K562 (cell line): ENCODE results near the gene VAMP4. TPM values are rescaled to one million over a fixed set of nuclear protein-coding genes. Genes with fewer than 3 reads are reported as not detected.
A peak's percentile ranks its signal among the peaks of the same experiment; 100 is the strongest.

Source experiments
- ATF7 ChIP-seq: fragments of 450-650 bp; IDR thresholded peaks from 2 replicates; pipeline ENCODE4 v1.7.1; 2014; ENCODE audit warnings: mild to moderate bottlenecking, moderate library complexity
- BMI1 ChIP-seq: fragments of 150-350 bp; IDR thresholded peaks from 2 replicates; pipeline ENCODE4 v1.6.1; 2014; ENCODE audit warnings: low read length
- CCAR2 ChIP-seq: fragments of 200-400 bp; formaldehyde crosslinking; IDR thresholded peaks from 2 replicates; pipeline ENCODE4 v1.6.1; 2017; ENCODE audit warnings: mild to moderate bottlenecking, low read depth, low read length
- CEBPG ChIP-seq, 3 experiments: fragments of 200-800 bp in 1 of 3; sonication (Bioruptor generic) in 1 of 3; sonication (generic) in 1 of 3; formaldehyde crosslinking in 1 of 3; IDR thresholded peaks in 2 of 3; conservative IDR thresholded peaks in 1 of 3; 2 replicates each; pipeline versions ENCODE4 v1.6.1 to v1.8.0; 2016 to 2022; ENCODE audit warnings: missing compliant biosample characterization in 2 of 3, missing genetic modification characterization in 2 of 3, mild to moderate bottlenecking in 1 of 3, missing genetic modification reagents in 1 of 3
- ELF4 ChIP-seq: fragments of 450-650 bp; formaldehyde crosslinking; IDR thresholded peaks from 2 replicates; pipeline ENCODE4 v1.4.0; 2022; ENCODE audit warnings: missing genetic modification characterization
- ESRRB ChIP-seq: fragments of 250-450 bp; sonication (Bioruptor Pico); IDR thresholded peaks from 2 replicates; pipeline ENCODE4 v1.5.0; 2020; ENCODE audit warnings: mild to moderate bottlenecking, moderate library complexity, borderline replicate concordance
- HDAC3 ChIP-seq: fragments of 450-650 bp; IDR thresholded peaks from 2 replicates; pipeline ENCODE4 v1.6.1; 2018; ENCODE audit warnings: borderline replicate concordance, mild to moderate bottlenecking, moderate library complexity; ENCODE audit not compliant: partially characterized antibody
- ILF3 ChIP-seq: fragments of 450-650 bp; IDR thresholded peaks from 2 replicates; pipeline ENCODE4 v1.6.1; 2018; ENCODE audit warnings: antibody characterized with exemption, mild to moderate bottlenecking, moderate library complexity, borderline replicate concordance
- MAFG ChIP-seq: fragments of 450-650 bp; conservative IDR thresholded peaks from 2 replicates; pipeline ENCODE4 v1.6.1; 2016; ENCODE audit warnings: missing genetic modification characterization, missing compliant biosample characterization
- MAFK ChIP-seq: IDR thresholded peaks from 2 replicates; pipeline ENCODE4 v1.6.1; 2011; ENCODE audit warnings: low read length, improper control_type of control experiment
- MTA2 ChIP-seq: fragments of 450-650 bp; IDR thresholded peaks from 2 replicates; pipeline ENCODE4 v1.6.1; 2016; ENCODE audit warnings: low read depth
- NFE2 ChIP-seq: IDR thresholded peaks from 2 replicates; pipeline ENCODE4 v1.6.1; 2014; ENCODE audit warnings: antibody characterized with exemption, low read depth
- NR2C2 ChIP-seq, 2 experiments: fragments of 200-800 bp in 1 of 2; sonication (Bioruptor generic) in 1 of 2; sonication (generic) in 1 of 2; formaldehyde crosslinking in 1 of 2; IDR thresholded peaks; 2 replicates each; pipeline versions ENCODE4 v1.6.1 to v1.8.0; 2016 to 2022; ENCODE audit warnings: mild to moderate bottlenecking in 1 of 2, missing compliant biosample characterization in 1 of 2, missing genetic modification characterization in 1 of 2, missing genetic modification reagents in 1 of 2
- RB1 ChIP-seq: fragments of 450-650 bp; IDR thresholded peaks from 2 replicates; pipeline ENCODE4 v1.6.1; 2017; ENCODE audit warnings: low read depth, mild to moderate bottlenecking
- RFX1 ChIP-seq: fragments of 450-650 bp; IDR thresholded peaks from 2 replicates; pipeline ENCODE4 v1.6.1; 2016; ENCODE audit warnings: mild to moderate bottlenecking, moderate library complexity
- SETDB1 ChIP-seq: IDR thresholded peaks from one replicate; pipeline ENCODE4 v1.6.1; 2012; ENCODE audit warnings: low read length, control low read depth, inconsistent platforms
- SMAD4 ChIP-seq: fragments of 250-450 bp; sonication (Bioruptor Pico); conservative IDR thresholded peaks from 2 replicates; pipeline ENCODE4 v1.8.0; 2021; ENCODE audit warnings: inconsistent platforms, mild to moderate bottlenecking, moderate library complexity
- TAL1 ChIP-seq: fragments of 450-650 bp; IDR thresholded peaks from 2 replicates; pipeline ENCODE4 v1.6.1; 2016; ENCODE audit warnings: mild to moderate bottlenecking
- ZNF212 ChIP-seq: fragments of 450-650 bp; formaldehyde crosslinking; IDR thresholded peaks from 2 replicates; pipeline ENCODE4 v1.4.0; 2020; ENCODE audit warnings: mild to moderate bottlenecking
- ZNF316 ChIP-seq: fragments of 450-650 bp; IDR thresholded peaks from 2 replicates; pipeline ENCODE4 v1.6.1; 2016
- ZNF785 ChIP-seq: fragments of 250-450 bp; sonication (Bioruptor Pico); IDR thresholded peaks from 2 replicates; pipeline ENCODE4 v1.4.0; 2020; ENCODE audit warnings: mild to moderate bottlenecking
- polyA plus RNA-seq, 8 experiments: library from polyadenylated mRNA; depleted of rRNA in 4 of 8; stranded (reverse) in 5 of 8; unstranded in 3 of 8; fragments of >200 nt; fragmentation: Nextera tagmentation in 2 of 8; fragmentation: Illumina TruSeq in 1 of 8; extraction: Ambion mirVana in 2 of 8; extraction: Trizol in 1 of 8; gene quantifications; 2 replicates each; pipeline versions ENCODE4 v1.2.1 to v1.2.3, GENCODE V29; 2011 to 2014; ENCODE audit warnings: inconsistent platforms in 1 of 8, missing spikeins in 1 of 8
- total RNA-seq, 7 experiments: library from RNA; depleted of rRNA in 6 of 7; stranded (reverse); fragments of >200 nt in 6 of 7; fragmentation: Illumina TruSeq in 2 of 7; extraction: Trizol in 2 of 7; gene quantifications; 2 replicates each; pipeline versions ENCODE4 v1.2.1 to v1.2.3, GENCODE V29; 2011 to 2021; ENCODE audit warnings: low replicate concordance in 1 of 7
- TF ChIP-seq, protein P1 (sequence below): sonication (generic); formaldehyde crosslinking; IDR thresholded peaks from 2 replicates; pipeline ENCODE4 v1.8.0; 2022; ENCODE audit warnings: mild to moderate bottlenecking, missing genetic modification reagents, borderline replicate concordance
- TF ChIP-seq, protein P2 (sequence below): IDR thresholded peaks from 3 replicates; pipeline ENCODE4 v1.6.1; 2011; ENCODE audit warnings: borderline replicate concordance, mild to moderate bottlenecking; ENCODE audit not compliant: insufficient read length, insufficient read depth
- TF ChIP-seq, protein P3 (sequence below), 2 experiments: IDR thresholded peaks; 2 replicates each; pipeline ENCODE4 v1.6.1; 2011; ENCODE audit warnings: borderline replicate concordance in 1 of 2, control low read depth in 1 of 2, low read depth in 1 of 2, low read length in 1 of 2, mild to moderate bottlenecking in 1 of 2, mixed read lengths in 1 of 2, moderate library complexity in 1 of 2; ENCODE audit not compliant: insufficient read depth in 1 of 2, insufficient read length in 1 of 2, poor library complexity in 1 of 2, severe bottlenecking in 1 of 2; ENCODE audit errors: extremely low read depth in 1 of 2

VAMP4 gene
- total and polyA plus RNA-seq, 9 of the 15 experiments (the other 6 are each of a cell fraction or from before 2014, with no cell fraction given): 3.3 to 21.4 (median 11.9) TPM

DNA sequence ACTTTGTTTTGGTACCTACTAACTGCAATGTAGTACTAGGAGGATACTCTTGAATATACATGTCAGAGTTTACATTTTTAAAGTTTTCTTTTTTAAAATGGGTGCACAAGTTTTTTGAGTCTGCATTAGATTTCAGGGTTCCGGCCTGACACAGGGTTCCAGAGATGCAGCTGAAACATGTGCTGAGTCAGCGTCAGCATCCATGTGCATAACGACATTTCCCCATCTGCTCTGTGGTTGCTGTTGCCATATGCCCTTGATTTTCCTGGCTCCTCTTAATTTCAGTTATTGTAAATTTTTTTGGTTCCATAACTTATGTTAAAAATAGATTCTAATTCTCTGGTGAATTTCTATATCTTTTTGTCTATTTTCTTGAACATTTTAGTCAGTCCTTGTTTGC, 27.3 kb upstream of the VAMP4 start (continued):
- TF ChIP-seq MAFK: peak; percentile 95
- TF ChIP-seq SETDB1: no peak
- no peak for TF ChIP-seq ZNF785
- no peak for TF ChIP-seq RB1
- TF ChIP-seq ESRRB: no peak
- TF ChIP-seq, protein P1, sequence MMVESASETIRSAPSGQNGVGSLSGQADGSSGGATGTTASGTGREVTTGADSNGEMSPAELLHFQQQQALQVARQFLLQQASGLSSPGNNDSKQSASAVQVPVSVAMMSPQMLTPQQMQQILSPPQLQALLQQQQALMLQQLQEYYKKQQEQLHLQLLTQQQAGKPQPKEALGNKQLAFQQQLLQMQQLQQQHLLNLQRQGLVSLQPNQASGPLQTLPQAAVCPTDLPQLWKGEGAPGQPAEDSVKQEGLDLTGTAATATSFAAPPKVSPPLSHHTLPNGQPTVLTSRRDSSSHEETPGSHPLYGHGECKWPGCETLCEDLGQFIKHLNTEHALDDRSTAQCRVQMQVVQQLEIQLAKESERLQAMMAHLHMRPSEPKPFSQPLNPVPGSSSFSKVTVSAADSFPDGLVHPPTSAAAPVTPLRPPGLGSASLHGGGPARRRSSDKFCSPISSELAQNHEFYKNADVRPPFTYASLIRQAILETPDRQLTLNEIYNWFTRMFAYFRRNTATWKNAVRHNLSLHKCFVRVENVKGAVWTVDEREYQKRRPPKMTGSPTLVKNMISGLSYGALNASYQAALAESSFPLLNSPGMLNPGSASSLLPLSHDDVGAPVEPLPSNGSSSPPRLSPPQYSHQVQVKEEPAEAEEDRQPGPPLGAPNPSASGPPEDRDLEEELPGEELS (CRISPR knock-in tag): no peak
- TF ChIP-seq TAL1: no peak
- TF ChIP-seq, protein P2, sequence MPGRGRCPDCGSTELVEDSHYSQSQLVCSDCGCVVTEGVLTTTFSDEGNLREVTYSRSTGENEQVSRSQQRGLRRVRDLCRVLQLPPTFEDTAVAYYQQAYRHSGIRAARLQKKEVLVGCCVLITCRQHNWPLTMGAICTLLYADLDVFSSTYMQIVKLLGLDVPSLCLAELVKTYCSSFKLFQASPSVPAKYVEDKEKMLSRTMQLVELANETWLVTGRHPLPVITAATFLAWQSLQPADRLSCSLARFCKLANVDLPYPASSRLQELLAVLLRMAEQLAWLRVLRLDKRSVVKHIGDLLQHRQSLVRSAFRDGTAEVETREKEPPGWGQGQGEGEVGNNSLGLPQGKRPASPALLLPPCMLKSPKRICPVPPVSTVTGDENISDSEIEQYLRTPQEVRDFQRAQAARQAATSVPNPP: no peak
- TF ChIP-seq MAFG (tag): peak; percentile 89
- TF ChIP-seq ZNF212 (CRISPR knock-in tag): no peak
- TF ChIP-seq ILF3: no peak
- no peak for TF ChIP-seq MTA2
- TF ChIP-seq CEBPG (CRISPR knock-in tag; IDR thresholded peaks at IDR 0.05): no peak
- TF ChIP-seq CEBPG (tag; conservative IDR thresholded peaks at IDR 0.05 in 1 of 2, IDR thresholded peaks at IDR 0.05 in 1 of 2): no peak
- no peak for TF ChIP-seq HDAC3
- no peak for TF ChIP-seq BMI1
- TF ChIP-seq ELF4: no peak
- TF ChIP-seq SMAD4 (CRISPR knock-in tag): no peak
- TF ChIP-seq NR2C2 (CRISPR knock-in tag; IDR thresholded peaks at IDR 0.05): no peak
- no peak for TF ChIP-seq NR2C2 (tag; IDR thresholded peaks at IDR 0.05)
- TF ChIP-seq RFX1: no peak
- no peak for TF ChIP-seq CCAR2
- TF ChIP-seq ZNF316: peak; percentile 97
- TF ChIP-seq NFE2: peak; percentile 72
- TF ChIP-seq, protein P3, sequence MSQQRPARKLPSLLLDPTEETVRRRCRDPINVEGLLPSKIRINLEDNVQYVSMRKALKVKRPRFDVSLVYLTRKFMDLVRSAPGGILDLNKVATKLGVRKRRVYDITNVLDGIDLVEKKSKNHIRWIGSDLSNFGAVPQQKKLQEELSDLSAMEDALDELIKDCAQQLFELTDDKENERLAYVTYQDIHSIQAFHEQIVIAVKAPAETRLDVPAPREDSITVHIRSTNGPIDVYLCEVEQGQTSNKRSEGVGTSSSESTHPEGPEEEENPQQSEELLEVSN (IDR thresholded peaks at IDR 0.05; ENCODE audit: borderline replicate concordance in 1 of 2, extremely low read depth in 1 of 2, insufficient read depth in 1 of 2, insufficient read length in 1 of 2, low read depth in 1 of 2, low read length in 1 of 2, poor library complexity in 1 of 2, severe bottlenecking in 1 of 2): no peak
- TF ChIP-seq ATF7: no peak
